Keratinocyte (primary cell): ENCODE results near the gene ATP8A2.

Source experiments
- EZH2 ChIP-seq: IDR thresholded peaks from one replicate; pipeline ENCODE4 v1.6.1; 2012; ENCODE audit warnings: inconsistent platforms, mild to moderate bottlenecking, low read length, moderate library complexity
- TF ChIP-seq, protein P1 (sequence below), 3 experiments: IDR thresholded peaks in 1 of 3; conservative IDR thresholded peaks in 1 of 3; optimal IDR thresholded peaks in 1 of 3; 2 replicates in 2 of 3; 3 replicates in 1 of 3; pipeline versions ENCODE3 to v1.5.1; 2011; ENCODE audit warnings: low read length in 3 of 3, mild to moderate bottlenecking in 3 of 3, moderate library complexity in 2 of 3, control low read depth in 1 of 3, inconsistent platforms in 1 of 3; ENCODE audit not compliant: insufficient read depth in 2 of 3; ENCODE audit errors: extremely low read depth in 1 of 3

DNA sequence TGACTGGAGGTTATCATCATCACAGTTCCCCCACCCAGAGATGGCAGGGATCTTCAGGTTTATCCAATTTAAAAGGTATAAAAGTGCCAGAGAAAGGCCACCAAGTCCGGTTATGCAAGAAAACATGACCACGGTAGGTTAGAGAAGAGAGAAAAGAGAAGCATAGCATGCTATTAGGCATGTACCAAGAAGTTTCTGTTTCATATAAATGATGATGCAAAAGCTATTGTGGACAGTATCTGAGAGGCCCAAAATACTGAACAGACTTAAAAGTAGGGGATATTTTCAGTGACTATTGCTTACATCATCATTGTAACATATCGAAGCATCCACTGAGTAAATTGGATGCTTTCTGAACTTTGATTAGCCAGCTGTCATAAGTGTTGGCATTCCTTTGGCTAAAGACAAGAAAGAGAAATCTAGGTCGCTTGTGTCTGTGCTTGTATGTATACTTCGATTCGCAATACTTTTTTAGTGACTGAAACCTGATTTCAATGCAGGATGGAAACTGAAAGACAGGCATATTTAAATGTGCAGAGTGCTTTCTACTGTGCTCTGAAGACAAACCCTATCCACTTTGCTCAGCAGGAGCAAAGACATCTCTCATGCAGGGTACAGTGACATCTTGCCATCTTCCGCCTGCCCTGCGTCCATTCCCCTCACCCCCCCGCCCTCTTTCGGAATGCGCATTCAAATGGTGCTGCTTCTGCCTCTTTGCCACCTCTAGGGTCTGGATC lies 499.8 kb downstream of the ATP8A2 start:
- TF ChIP-seq, protein P1, sequence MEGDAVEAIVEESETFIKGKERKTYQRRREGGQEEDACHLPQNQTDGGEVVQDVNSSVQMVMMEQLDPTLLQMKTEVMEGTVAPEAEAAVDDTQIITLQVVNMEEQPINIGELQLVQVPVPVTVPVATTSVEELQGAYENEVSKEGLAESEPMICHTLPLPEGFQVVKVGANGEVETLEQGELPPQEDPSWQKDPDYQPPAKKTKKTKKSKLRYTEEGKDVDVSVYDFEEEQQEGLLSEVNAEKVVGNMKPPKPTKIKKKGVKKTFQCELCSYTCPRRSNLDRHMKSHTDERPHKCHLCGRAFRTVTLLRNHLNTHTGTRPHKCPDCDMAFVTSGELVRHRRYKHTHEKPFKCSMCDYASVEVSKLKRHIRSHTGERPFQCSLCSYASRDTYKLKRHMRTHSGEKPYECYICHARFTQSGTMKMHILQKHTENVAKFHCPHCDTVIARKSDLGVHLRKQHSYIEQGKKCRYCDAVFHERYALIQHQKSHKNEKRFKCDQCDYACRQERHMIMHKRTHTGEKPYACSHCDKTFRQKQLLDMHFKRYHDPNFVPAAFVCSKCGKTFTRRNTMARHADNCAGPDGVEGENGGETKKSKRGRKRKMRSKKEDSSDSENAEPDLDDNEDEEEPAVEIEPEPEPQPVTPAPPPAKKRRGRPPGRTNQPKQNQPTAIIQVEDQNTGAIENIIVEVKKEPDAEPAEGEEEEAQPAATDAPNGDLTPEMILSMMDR (optimal IDR thresholded peaks at IDR 0.05 in 1 of 3, IDR thresholded peaks at IDR 0.05 in 1 of 3, conservative IDR thresholded peaks at IDR 0.05 in 1 of 3; ENCODE audit: extremely low read depth in 1 of 3, insufficient read depth in 2 of 3, low read length in 3 of 3) = no peak
- TF ChIP-seq EZH2 = no peak
